LNCaP clone FGC (cell line): ENCODE results near the gene REN.

Source experiments
- DNase-seq: peaks from one replicate; pipeline ENCODE4 v3.0.0-alpha.2; 2011; ENCODE audit warnings: low read depth
- H3K4me3 ChIP-seq: 2 replicates; pipeline ENCODE4 v1.5.1; 2011; ENCODE audit warnings: mild to moderate bottlenecking, low read depth, low read length, control low read depth
- TF ChIP-seq, protein P1 (sequence below): IDR thresholded peaks from 2 replicates; pipeline ENCODE4 v1.5.1; 2012; ENCODE audit warnings: mild to moderate bottlenecking; ENCODE audit not compliant: control insufficient read depth, insufficient read depth; ENCODE audit errors: extremely low read depth

REN gene

DNA sequence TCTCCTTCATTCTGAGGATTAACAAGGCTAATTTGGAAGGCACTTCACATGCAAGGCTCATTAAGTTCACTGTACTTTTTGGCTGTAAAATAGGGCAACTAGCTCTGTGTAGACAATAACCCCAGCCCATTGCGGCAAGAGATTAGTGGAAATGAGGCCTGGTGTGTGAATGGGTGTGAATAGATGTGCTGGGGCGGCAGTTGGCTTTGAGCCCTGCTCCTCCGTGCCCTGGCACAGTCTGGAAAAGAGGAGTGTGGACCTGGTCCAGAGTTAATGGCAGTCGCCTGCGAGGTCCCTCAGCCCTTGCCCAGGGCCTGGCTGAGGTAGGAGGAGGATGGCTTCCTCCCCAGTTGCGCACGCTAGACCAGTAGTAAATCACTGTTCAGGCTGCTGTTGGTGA is 25.3 kb upstream of the REN start:
- TF ChIP-seq, protein P1, sequence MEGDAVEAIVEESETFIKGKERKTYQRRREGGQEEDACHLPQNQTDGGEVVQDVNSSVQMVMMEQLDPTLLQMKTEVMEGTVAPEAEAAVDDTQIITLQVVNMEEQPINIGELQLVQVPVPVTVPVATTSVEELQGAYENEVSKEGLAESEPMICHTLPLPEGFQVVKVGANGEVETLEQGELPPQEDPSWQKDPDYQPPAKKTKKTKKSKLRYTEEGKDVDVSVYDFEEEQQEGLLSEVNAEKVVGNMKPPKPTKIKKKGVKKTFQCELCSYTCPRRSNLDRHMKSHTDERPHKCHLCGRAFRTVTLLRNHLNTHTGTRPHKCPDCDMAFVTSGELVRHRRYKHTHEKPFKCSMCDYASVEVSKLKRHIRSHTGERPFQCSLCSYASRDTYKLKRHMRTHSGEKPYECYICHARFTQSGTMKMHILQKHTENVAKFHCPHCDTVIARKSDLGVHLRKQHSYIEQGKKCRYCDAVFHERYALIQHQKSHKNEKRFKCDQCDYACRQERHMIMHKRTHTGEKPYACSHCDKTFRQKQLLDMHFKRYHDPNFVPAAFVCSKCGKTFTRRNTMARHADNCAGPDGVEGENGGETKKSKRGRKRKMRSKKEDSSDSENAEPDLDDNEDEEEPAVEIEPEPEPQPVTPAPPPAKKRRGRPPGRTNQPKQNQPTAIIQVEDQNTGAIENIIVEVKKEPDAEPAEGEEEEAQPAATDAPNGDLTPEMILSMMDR, result no peak
- no peak overlapping the region for H3K4me3 ChIP-seq
- DNase-seq, result no peak

DNA sequence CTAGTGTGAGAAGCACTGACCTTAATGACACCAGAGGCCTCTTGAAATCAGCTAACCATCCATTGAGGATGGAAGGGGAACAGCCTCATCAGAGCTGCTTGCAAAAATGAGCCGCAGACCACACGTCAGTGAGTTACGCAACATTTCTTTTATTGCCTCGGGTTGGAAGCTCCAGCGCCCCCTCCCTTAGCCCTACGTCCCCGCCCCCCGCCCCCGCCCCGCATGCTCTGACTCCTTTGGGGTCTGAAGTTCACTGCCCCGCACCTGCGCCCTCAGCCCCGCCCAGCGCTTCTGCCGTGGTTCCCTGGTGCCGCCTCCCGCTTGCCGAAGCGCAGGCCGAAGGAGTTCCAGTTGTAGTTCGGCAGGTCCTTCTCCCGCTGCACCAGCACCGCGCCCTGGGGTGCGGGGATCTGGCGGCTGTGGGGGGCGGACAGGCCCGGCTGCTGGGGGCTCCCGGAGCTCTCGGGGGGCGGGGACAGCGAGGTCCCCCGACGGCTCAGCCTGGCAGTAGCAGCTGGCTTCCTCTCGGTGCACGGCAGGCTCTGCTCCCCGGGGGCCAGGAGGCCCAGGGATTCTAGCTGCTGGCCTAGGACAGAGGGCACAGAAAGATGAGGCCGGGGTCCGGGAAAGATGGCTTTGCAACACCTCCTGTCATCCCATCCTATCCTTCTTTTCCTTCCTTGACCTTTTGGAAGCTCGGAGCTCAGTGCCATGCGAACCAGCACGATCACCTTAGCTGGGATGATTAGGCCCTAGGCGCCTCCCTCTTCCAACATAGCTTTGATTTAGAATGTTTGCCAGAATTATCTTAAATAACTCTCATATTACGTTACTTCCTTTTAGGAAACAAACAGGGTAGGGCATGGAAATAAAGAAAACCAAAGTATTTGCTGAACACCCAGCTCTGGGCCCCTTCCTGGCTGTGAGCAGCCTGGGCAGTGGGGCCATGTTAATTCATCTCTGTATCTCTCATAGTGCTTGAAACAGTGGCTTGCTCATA is 24.4 kb upstream of the REN start:
- H3K4me3 ChIP-seq, result no peak overlapping the region
- TF ChIP-seq, protein P1, result no peak
- DNase-seq, result no peak

DNA sequence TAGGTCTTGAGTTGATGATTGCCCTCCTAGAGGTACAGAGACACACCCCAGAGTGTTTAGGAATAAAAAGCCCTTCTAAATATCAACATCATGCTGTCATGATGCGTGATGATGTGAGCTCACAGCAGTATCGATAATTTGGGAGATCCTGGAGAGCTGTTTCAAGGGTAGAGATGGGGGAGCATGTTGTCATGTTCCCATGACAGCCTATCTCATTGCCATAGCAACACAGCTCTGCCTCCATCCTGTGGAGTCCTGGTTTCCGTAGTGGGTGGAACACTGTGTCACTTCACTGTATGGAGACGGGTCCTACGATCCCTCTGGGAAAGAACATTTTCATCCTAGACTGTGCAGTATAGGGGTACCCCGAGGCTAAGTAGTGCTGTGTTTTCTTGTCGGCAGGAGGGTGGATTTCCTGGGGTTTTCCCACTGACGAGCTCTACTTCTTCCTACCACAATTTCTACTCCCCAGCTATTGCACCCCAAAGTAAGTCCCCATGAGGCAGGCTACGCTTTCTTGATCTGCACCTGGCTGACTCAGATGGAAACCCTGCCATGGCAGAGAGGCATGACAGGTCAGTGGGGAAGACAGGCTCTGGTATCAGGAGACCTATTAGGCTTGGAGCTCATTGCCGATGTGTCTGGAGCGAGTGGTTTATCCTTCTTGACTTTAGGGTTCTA is 23.0 kb upstream of the REN start:
- TF ChIP-seq, protein P1, result no peak
- H3K4me3 ChIP-seq, result no peak overlapping the region
- DNase-seq, result no peak

DNA sequence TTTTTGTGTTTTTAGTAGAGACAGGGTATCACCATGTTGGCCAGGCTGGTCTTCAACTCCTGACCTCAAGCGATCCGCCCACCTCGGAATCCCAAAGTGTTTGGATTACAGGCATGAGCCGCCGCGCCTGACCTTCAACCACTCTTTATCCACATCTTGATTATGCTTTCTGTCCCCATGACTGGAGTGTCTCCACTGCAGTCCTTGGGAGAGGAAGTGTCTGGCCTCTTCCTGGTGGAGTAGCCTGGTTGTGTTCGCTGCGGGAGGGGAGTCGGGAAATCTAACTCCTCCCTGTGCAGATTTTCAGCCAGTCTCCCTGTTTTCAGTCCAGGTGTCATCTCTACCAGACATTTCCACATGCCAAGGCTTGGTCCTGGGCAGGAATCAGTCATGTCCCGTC is 20.5 kb upstream of the REN start:
- TF ChIP-seq, protein P1, result no peak
- no peak overlapping the region for H3K4me3 ChIP-seq
- no peak for DNase-seq

DNA sequence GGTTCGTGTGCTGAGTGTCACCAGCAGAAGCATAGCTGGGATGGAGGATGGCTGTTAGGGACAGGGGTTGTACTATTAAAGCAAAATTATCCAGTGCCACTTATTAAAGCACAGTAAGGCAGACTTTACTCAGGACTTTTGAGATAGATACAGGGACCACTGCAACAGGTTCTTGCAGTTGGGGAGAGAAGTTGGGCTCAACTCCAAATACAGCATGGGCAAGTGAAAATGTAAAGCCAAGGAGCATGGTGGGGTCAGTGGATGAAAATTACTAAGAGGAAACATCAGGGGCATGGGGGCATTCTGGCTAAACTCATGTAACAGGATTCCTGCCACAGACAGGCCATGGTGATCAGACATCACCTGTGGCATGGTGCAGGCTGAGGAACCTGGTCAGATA is 15.0 kb upstream of the REN start:
- TF ChIP-seq, protein P1, result no peak
- H3K4me3 ChIP-seq, result no peak overlapping the region
- no peak for DNase-seq

DNA sequence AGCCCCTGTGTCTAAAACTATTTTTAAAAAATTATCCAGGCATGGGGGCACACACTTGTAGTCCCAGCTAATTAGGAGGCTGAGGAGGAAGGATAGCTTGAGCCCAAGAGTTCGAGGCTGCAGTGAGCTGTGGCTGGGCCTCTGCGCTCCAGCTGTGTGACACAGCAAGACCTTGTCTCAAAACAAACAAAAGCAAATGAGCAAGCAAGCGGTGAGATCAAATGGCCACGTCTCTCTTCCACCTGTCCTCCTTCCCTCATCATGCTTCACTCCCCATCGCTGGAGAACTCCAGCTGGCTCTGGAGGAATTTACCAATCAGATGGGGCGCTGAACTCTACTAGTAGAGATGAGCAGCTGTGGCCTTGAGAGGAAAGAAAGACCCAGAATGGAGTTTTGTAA is 14.0 kb upstream of the REN start:
- DNase-seq, result no peak
- no peak overlapping the region for H3K4me3 ChIP-seq
- TF ChIP-seq, protein P1, result no peak
